ENCODE results near the gene THYN1. TPM values are rescaled to one million over a fixed set of nuclear protein-coding genes. Genes with fewer than 3 reads are reported as not detected.

Gene THYN1
- total RNA-seq, 2 experiments from 2014 or later = 25.7 to 26.0 TPM

GRCh38 chr11:134245434-134245833 lies 7.7 kb downstream of the THYN1 start:
- Histone ChIP-seq H3K9me3 (ENCODE audit: control insufficient read depth in 1 of 2, insufficient read depth in 1 of 2, low read length in 2 of 2) (no peaks in the 10 kb centered on the region), H3K27me3 (ENCODE audit: control insufficient read depth in 1 of 2, insufficient read depth in 2 of 2, low read length in 2 of 2) (no peaks in the 10 kb centered on the region), H3K27ac (ENCODE audit: low read depth in 1 of 2, low read length in 2 of 2) (no peak overlapping the region), H3K4me1 (ENCODE audit: insufficient read depth, low read length) (no peaks in the 10 kb centered on the region), H3K36me3 (ENCODE audit: insufficient read depth, low read length) (peaks cover 92% of the 10 kb centered on the region), H3K4me3 (ENCODE audit: low read length) (no peak overlapping the region)
- DNase-seq (no peak), ATAC-seq (ENCODE audit: poor library complexity) (no peak)
- ChIA-PET POLR2A (interaction anchor here (1.9 kb wide), 1 partner anchor 21 kb away, joined by 19 read pairs; the partner anchor contains the start of genes NCAPD3 and VPS26B), CTCF (interaction anchor here (1.7 to 1.8 kb wide), 2 partner anchors 17 to 38 kb away, joined by 4 to 8 read pairs; no protein-coding TSS in a partner anchor)
- Mint-ChIP-seq H3K27ac (no peak overlapping the region), H3K27me3 (no peaks in the 10 kb centered on the region), H3K4me3 (no peak overlapping the region), H3K36me3 (ENCODE audit: low read depth) (peaks cover 92% of the 10 kb centered on the region), H3K4me1 (ENCODE audit: low read depth) (no peaks in the 10 kb centered on the region), H3K9me3 (no peaks in the 10 kb centered on the region)
- no peak for TF ChIP-seq CTCF (IDR thresholded peaks at IDR 0.05)
- intact Hi-C loops (cut with DNase I, micrococcal nuclease) = loop anchor here in 1 of 2 experiments (2.0 kb wide), 1 partner anchor 39 kb away; no protein-coding TSS in a partner anchor

- Histone ChIP-seq H3K9me3 (ENCODE audit: control insufficient read depth in 1 of 2, insufficient read depth in 1 of 2, low read length in 2 of 2) (no peaks in the 10 kb centered on the region), H3K4me1 (ENCODE audit: insufficient read depth, low read length) (no peaks in the 10 kb centered on the region), H3K27ac (ENCODE audit: low read depth in 1 of 2, low read length in 2 of 2) (no peak overlapping the region), H3K27me3 (ENCODE audit: control insufficient read depth in 1 of 2, insufficient read depth in 2 of 2, low read length in 2 of 2) (no peaks in the 10 kb centered on the region), H3K36me3 (ENCODE audit: insufficient read depth, low read length) (peaks cover 92% of the 10 kb centered on the region), H3K4me3 (ENCODE audit: low read length) (no peak overlapping the region)
- no peaks in the 10 kb centered on the region for H3K4me1 Mint-ChIP-seq (ENCODE audit: low read depth)
- H3K4me3 Mint-ChIP-seq = no peak overlapping the region
- peak overlapping the region; percentile 25 for H3K27ac Mint-ChIP-seq
- no peaks in the 10 kb centered on the region for H3K9me3 Mint-ChIP-seq
- no peaks in the 10 kb centered on the region for H3K27me3 Mint-ChIP-seq
- ChIA-PET POLR2A (interaction anchor here (1.9 kb wide), 1 partner anchor 20 kb away, joined by 19 read pairs; the partner anchor contains the start of genes NCAPD3 and VPS26B), CTCF (interaction anchor here (1.1 to 1.8 kb wide), 4 partner anchors 10 to 37 kb away, joined by 3 to 8 read pairs (median 5); partner anchors contain the start of gene VPS26B)
- intact Hi-C loops (cut with DNase I, micrococcal nuclease) = loop anchor here in 1 of 2 experiments (2.0 kb wide), 1 partner anchor 38 kb away; no protein-coding TSS in a partner anchor
- peaks cover 93% of the 10 kb centered on the region for H3K36me3 Mint-ChIP-seq (ENCODE audit: low read depth)
- TF ChIP-seq CTCF (IDR thresholded peaks at IDR 0.05) = peak; percentile 56
- ATAC-seq (ENCODE audit: poor library complexity) (peak; percentile 77), DNase-seq (peak in 3 of 14 experiments; percentile 22 to 56 (median 53))
These were observed 8.6 kb downstream of the THYN1 start for GRCh38 chr11:134244593-134244992.

GRCh38 chr11:134243913-134244312 lies 9.2 kb downstream of the THYN1 start:
- H3K36me3 Mint-ChIP-seq (ENCODE audit: low read depth) = peaks cover 91% of the 10 kb centered on the region
- TF ChIP-seq CTCF (IDR thresholded peaks at IDR 0.05) = no peak
- Histone ChIP-seq H3K27ac (ENCODE audit: low read depth in 1 of 2, low read length in 2 of 2) (no peak overlapping the region), H3K4me3 (ENCODE audit: low read length) (no peak overlapping the region), H3K9me3 (ENCODE audit: control insufficient read depth in 1 of 2, insufficient read depth in 1 of 2, low read length in 2 of 2) (no peaks in the 10 kb centered on the region), H3K36me3 (ENCODE audit: insufficient read depth, low read length) (peaks cover 92% of the 10 kb centered on the region), H3K27me3 (ENCODE audit: control insufficient read depth in 1 of 2, insufficient read depth in 2 of 2, low read length in 2 of 2) (no peaks in the 10 kb centered on the region), H3K4me1 (ENCODE audit: insufficient read depth, low read length) (no peaks in the 10 kb centered on the region)
- no peaks in the 10 kb centered on the region for H3K9me3 Mint-ChIP-seq
- H3K4me1 Mint-ChIP-seq (ENCODE audit: low read depth) = no peaks in the 10 kb centered on the region
- no peak for ATAC-seq (ENCODE audit: poor library complexity)
- POLR2A ChIA-PET = interaction anchor here (1.9 kb wide), 1 partner anchor 19 kb away, joined by 19 read pairs; the partner anchor contains the start of genes NCAPD3 and VPS26B
- H3K27me3 Mint-ChIP-seq = no peaks in the 10 kb centered on the region
- no peak for DNase-seq
- CTCF ChIA-PET = interaction anchor here (1.1 to 1.8 kb wide), 4 partner anchors 11 to 37 kb away, joined by 3 to 8 read pairs (median 5); partner anchors contain the start of gene VPS26B
- intact Hi-C loops (cut with DNase I, micrococcal nuclease) = loop anchor here (2.0 kb wide), 1 partner anchor 37 kb away; no protein-coding TSS in a partner anchor
- no peak overlapping the region for H3K4me3 Mint-ChIP-seq
- H3K27ac Mint-ChIP-seq = peak overlapping the region; percentile 25

Data from CD4-positive, alpha-beta T cell (primary cell).